Neural cell (in vitro differentiated cells): ENCODE measurements around the gene SLC27A4. TPM values are rescaled to one million over a fixed set of nuclear protein-coding genes. Genes with fewer than 3 reads are reported as not detected.
A peak's percentile ranks its signal among the peaks of the same experiment; 100 is the strongest.

Experiments used
- H2AFZ ChIP-seq: fragments of 200-600, 300-800 bp; sonication (generic), shearing (Covaris generic); 2 replicates; pipeline ENCODE4 v1.6.0; 2014; ENCODE audit warnings: low read depth, mild to moderate bottlenecking, antibody characterized with exemption, low read length, moderate library complexity
- H3F3A ChIP-seq: fragments of 200-600 bp; shearing (Covaris generic); 2 replicates; pipeline ENCODE4 v1.6.1; 2016; ENCODE audit warnings: mild to moderate bottlenecking, moderate library complexity, mixed read lengths, antibody characterized with exemption, low read length; ENCODE audit not compliant: insufficient read depth, poor library complexity, severe bottlenecking
- H3K27ac ChIP-seq: fragments of 200-600, 300-800 bp; sonication (generic), shearing (Covaris generic); 2 replicates; pipeline ENCODE4 v1.5.1; 2014; ENCODE audit warnings: mild to moderate bottlenecking, low read length, moderate library complexity
- H3K27me3 ChIP-seq: fragments of 300-800, 200-600 bp; sonication (generic), shearing (Covaris generic); 2 replicates; pipeline ENCODE4 v1.6.0; 2014; ENCODE audit warnings: mild to moderate bottlenecking, low read depth, low read length, moderate library complexity; ENCODE audit not compliant: insufficient read depth
- H3K36me3 ChIP-seq: fragments of 300-800, 200-600 bp; sonication (generic), shearing (Covaris generic); 2 replicates; pipeline ENCODE4 v1.5.1; 2014; ENCODE audit warnings: mild to moderate bottlenecking, antibody characterized with exemption, low read length, moderate library complexity; ENCODE audit not compliant: insufficient read depth
- H3K4me2 ChIP-seq: fragments of 300-800, 200-600 bp; sonication (generic), shearing (Covaris generic); 2 replicates; pipeline ENCODE4 v1.6.0; 2014; ENCODE audit warnings: mild to moderate bottlenecking, low read length
- H3K4me3 ChIP-seq: fragments of 300-800, 200-600 bp; sonication (generic), shearing (Covaris generic); 2 replicates; pipeline ENCODE4 v1.5.1; 2014; ENCODE audit warnings: mild to moderate bottlenecking, low read length, moderate library complexity
- H3K79me2 ChIP-seq: fragments of 200-600 bp; shearing (Covaris generic); replicated peaks from 2 replicates; pipeline ENCODE4 v1.6.0; 2014; ENCODE audit warnings: mild to moderate bottlenecking, low read length, moderate library complexity; ENCODE audit not compliant: insufficient read depth
- H3K9ac ChIP-seq: fragments of 300-800, 200-600 bp; sonication (generic), shearing (Covaris generic); 2 replicates; pipeline ENCODE4 v1.6.1; 2016; ENCODE audit warnings: mild to moderate bottlenecking, low read length, mixed read lengths
- H3K9me2 ChIP-seq: fragments of 200-600 bp; shearing (Covaris generic); 2 replicates; pipeline ENCODE4 v1.6.1; 2016; ENCODE audit warnings: mild to moderate bottlenecking, low read length, mixed read lengths; ENCODE audit not compliant: insufficient read depth
- H3K9me3 ChIP-seq: fragments of 200-600, 300-800 bp; sonication (generic), shearing (Covaris generic); 2 replicates; pipeline ENCODE4 v1.6.1; 2016; ENCODE audit warnings: mild to moderate bottlenecking, mixed run types, low read length, moderate library complexity, mixed read lengths
- H4K20me1 ChIP-seq: fragments of 200-600 bp; shearing (Covaris generic); 2 replicates; pipeline ENCODE4 v1.6.1; 2016; ENCODE audit warnings: mild to moderate bottlenecking, mixed run types; ENCODE audit not compliant: insufficient read depth
- CTCF ChIP-seq: fragments of 450-650 bp; IDR thresholded peaks from 2 replicates; pipeline ENCODE4 v1.5.1; 2014; ENCODE audit warnings: antibody characterized with exemption, mild to moderate bottlenecking, moderate library complexity; ENCODE audit not compliant: poor library complexity, severe bottlenecking
- EP300 ChIP-seq: fragments of 450-650 bp; conservative IDR thresholded peaks from 2 replicates; pipeline ENCODE4 v1.6.1; 2014; ENCODE audit warnings: antibody characterized with exemption, mild to moderate bottlenecking, moderate library complexity; ENCODE audit not compliant: poor library complexity, severe bottlenecking
- EZH2 ChIP-seq: fragments of 200-600, 300-800 bp; shearing (Covaris generic), sonication (generic); IDR thresholded peaks from 2 replicates; pipeline ENCODE4 v1.6.1; 2014; ENCODE audit warnings: antibody characterized with exemption, low read length, borderline replicate concordance, mild to moderate bottlenecking; ENCODE audit not compliant: insufficient read depth, poor library complexity, severe bottlenecking
- MXI1 ChIP-seq: fragments of 450-650 bp; conservative IDR thresholded peaks from 2 replicates; pipeline ENCODE4 v1.6.1; 2014; ENCODE audit warnings: antibody characterized with exemption, mild to moderate bottlenecking; ENCODE audit not compliant: poor library complexity, severe bottlenecking
- POLR2AphosphoS5 ChIP-seq: IDR thresholded peaks from 2 replicates; pipeline ENCODE4 v1.6.1; 2012
- RAD21 ChIP-seq: fragments of 450-650 bp; conservative IDR thresholded peaks from 2 replicates; pipeline ENCODE4 v1.6.1; 2014; ENCODE audit warnings: antibody characterized with exemption, mild to moderate bottlenecking, moderate library complexity
- REST ChIP-seq: IDR thresholded peaks from 2 replicates; pipeline ENCODE4 v1.6.1; 2012; ENCODE audit warnings: borderline replicate concordance
- SMC3 ChIP-seq: fragments of 450-650 bp; conservative IDR thresholded peaks from 2 replicates; pipeline ENCODE4 v1.6.1; 2014; ENCODE audit warnings: antibody characterized with exemption, mild to moderate bottlenecking, moderate library complexity; ENCODE audit not compliant: poor library complexity
- TAF1 ChIP-seq: IDR thresholded peaks from 2 replicates; pipeline ENCODE4 v1.6.1; 2012; ENCODE audit warnings: low read depth
- polyA plus RNA-seq: library from polyadenylated mRNA; depleted of rRNA; stranded (reverse); fragments of >200 nt; gene quantifications from 2 replicates; pipeline ENCODE4 v1.2.3, GENCODE V29; 2014

SLC27A4 gene
- polyA plus RNA-seq, 1 donor from 2014 or later = 31.6 TPM

GRCh38 chr9:128391956-128392301, 51.6 kb downstream of the SLC27A4 start:
- H3K27me3 ChIP-seq = peaks cover 68% of the 10 kb centered on the region
- no peaks in the 10 kb centered on the region for H3K36me3 ChIP-seq
- no peak overlapping the region for H3K9ac ChIP-seq
- H3K9me2 ChIP-seq = no peaks in the 10 kb centered on the region
- no peak overlapping the region for H3K27ac ChIP-seq
- no peaks in the 10 kb centered on the region for H3K9me3 ChIP-seq
- no peak overlapping the region for H3K4me3 ChIP-seq
- no peak overlapping the region for H2AFZ ChIP-seq
- no peaks in the 10 kb centered on the region for H3F3A ChIP-seq
- TF ChIP-seq TAF1 (no peak), MXI1 (no peak), POLR2AphosphoS5 (peak; percentile 67), EP300 (no peak), EZH2 (peak; percentile 76), CTCF (no peak), RAD21 (no peak), REST (no peak), SMC3 (no peak)
- no peaks in the 10 kb centered on the region for H3K79me2 ChIP-seq
- no peak overlapping the region for H3K4me2 ChIP-seq
- H4K20me1 ChIP-seq = no peaks in the 10 kb centered on the region

GRCh38 chr9:128392302-128393144, 52.2 kb downstream of the SLC27A4 start:
- no peaks in the 10 kb centered on the region for H3F3A ChIP-seq
- H3K36me3 ChIP-seq = no peaks in the 10 kb centered on the region
- H3K27ac ChIP-seq = no peak overlapping the region
- H4K20me1 ChIP-seq = no peaks in the 10 kb centered on the region
- no peaks in the 10 kb centered on the region for H3K9me2 ChIP-seq
- peaks cover 73% of the 10 kb centered on the region for H3K27me3 ChIP-seq
- H3K4me3 ChIP-seq = peak overlapping the region; percentile 50
- no peak for TF ChIP-seq EP300
- TF ChIP-seq CTCF = no peak
- no peak for TF ChIP-seq REST
- TF ChIP-seq TAF1 = no peak
- no peak for TF ChIP-seq EZH2
- no peak for TF ChIP-seq POLR2AphosphoS5
- no peak for TF ChIP-seq MXI1
- no peak for TF ChIP-seq SMC3
- no peak for TF ChIP-seq RAD21
- H3K79me2 ChIP-seq = no peaks in the 10 kb centered on the region
- H2AFZ ChIP-seq = no peak overlapping the region
- H3K4me2 ChIP-seq = no peak overlapping the region
- no peaks in the 10 kb centered on the region for H3K9me3 ChIP-seq
- H3K9ac ChIP-seq = peak overlapping the region; percentile 16
